GM19023 (cell line): Measurements from ENCODE around the gene COPS7B.

Experiments used
- ATAC-seq: cut with Tn5 transposase; IDR thresholded peaks from one replicate; pipeline ENCODE4 v1.9.1; 2021; ENCODE audit warnings: mild to moderate bottlenecking, moderate library complexity; ENCODE audit not compliant: unreplicated experiment

COPS7B gene

DNA sequence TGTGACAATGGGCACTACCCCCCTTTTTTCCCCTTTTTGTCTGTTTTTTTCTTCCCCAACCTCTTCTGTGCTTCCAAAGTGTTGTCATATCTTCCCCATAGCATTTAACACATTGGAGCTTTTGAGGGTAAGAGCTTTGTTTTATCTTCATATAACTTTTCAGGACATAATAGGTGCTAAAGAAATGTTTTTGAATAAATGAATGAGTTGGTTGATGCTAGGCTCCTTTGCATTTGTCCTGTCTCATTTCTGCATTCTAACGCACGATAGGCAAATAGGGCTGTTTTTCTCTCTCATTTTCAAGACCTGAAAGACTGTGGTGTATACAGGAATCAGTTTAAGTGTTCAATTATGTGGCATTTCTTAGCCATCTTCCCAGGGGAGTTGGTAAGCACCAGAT, 832 bp upstream of the COPS7B start:
- no peak for ATAC-seq

DNA sequence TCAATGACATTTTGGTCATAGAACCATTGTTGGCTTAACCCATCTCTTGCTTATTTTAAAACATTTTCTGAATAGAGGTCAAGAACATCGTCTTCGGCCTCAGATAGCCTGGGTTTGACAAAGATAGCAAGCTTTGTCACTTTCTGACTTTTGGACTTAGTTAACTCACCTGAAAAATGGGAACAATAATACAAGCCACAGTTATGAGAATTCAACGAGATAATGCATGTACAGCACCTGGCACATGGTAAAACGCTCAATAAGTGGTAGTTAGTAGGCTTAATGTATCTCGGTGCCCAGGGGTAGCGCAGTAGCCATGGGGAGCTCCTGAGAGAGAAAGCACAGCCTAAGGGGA, 446 bp upstream of the COPS7B start:
- peak; percentile 15 for ATAC-seq

DNA sequence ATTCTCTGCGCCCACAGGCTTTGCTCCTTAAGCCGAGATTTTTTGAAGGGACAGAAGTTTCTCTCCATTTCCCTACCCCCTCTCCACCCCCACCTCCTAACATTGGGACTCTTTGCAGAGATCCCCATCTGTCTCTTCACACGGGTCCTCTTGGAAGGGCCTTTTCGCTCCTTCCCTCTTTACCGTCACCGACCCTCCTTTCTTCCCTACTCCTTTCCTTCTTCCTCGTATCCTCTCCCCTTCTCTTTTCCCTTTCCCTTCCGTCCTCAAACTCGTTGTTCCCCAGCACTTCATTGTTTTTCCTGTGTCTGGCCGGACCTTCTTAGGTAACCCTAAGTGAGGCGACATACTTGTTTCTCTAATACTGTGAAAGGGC, 660 bp downstream of the COPS7B start:
- no peak for ATAC-seq

DNA sequence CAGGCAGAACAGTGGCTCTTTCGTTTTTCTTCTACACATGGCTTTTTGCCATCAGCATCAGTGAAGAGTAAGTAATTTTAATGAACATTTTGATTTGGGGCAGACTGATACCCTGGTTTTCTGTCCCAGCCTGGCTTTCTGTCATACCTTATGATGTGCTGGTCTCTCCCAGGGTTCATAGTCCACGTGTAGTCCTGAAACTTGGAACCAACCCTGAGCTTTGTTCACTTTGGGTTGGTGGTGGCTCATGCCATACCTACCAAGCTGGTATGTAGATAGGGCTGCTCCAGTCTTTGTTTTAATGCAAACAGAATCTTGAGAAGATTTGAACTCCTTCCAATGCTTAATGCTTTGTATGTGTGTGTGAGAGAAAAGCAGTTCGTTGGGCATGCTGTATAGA, 4.9 kb downstream of the COPS7B start:
- no peak for ATAC-seq

DNA sequence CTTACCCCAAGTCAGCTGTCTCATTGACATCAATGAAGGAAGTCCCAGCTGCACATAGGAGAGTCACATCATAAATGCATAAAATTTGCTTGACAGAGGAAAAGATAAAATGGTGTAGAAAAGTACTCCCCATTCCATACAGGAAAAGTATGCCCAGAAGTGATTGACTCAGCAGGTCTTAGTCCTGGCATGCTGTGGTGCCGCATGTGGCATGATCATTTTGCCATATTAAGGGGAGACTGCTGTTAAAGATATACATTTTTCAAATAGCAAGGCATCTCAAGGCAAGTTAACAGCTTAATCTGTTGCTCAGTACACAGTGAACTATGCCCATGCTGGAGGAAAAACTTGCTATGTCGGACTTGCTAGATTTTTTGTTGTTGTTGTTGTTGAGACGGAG, 8.1 kb downstream of the COPS7B start:
- no peak for ATAC-seq

DNA sequence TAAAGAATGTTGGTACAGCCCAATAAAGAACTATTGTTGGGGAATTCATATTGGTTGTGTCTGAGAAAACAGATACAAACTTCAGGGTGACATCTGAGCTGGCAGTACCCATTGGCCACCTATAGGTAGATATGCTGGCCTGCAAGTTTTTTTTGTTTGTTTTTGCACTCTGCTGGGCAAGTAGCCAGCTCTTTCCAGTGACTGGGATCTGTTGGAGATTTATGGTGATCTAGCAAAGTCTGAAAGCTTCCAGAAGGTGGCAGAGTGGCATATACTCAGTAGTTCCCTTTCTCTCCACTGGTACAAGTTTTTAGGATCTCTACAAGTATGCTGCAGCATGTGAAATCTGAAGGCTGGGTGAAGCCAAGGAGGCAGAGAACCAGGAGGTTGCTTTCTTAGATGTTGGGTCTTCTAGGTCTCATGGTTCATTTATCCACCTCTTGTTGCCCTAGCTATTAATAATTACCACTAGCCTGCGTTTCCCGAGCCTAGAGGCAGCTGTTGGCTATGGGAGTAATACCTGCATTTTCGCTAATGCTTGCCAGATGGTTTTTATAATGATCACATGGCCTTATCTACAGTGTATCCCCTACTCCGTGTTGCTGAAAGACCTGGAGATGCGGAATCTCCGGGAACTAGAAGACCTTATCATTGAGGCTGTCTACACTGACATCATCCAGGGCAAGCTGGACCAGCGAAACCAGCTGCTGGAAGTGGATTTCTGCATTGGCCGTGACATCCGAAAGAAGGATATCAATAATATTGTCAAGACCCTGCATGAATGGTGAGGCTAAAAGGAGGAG, 9.5 kb downstream of the COPS7B start:
- ATAC-seq = no peak

DNA sequence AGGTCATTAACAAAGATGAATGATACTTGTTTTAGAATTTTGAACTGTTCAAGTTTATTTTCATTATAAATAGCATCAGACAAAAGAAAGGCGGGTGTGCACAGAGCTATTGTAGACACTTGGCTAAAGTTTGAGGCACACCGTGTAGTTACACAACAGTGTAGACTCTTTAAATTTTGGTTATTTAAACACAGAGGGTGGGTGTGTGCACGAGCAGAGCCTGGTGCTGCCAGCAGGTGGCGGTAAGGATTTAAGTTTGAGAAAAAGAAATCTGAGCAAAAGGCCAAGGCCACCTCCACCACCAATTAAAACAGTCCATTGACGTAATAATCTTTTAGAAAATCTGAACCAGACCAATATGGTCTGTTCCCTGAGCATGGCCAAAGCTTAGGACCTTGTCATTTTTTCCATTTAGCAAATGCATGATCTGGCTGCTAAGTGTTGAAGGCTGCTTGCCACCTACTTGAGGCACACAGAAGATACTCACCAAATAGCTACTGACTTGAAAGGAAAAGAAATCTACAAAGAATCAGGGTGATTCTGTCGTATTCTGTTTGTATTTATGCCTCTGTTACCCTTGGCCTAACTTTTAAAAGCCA, 14.3 kb downstream of the COPS7B start:
- ATAC-seq = no peak

DNA sequence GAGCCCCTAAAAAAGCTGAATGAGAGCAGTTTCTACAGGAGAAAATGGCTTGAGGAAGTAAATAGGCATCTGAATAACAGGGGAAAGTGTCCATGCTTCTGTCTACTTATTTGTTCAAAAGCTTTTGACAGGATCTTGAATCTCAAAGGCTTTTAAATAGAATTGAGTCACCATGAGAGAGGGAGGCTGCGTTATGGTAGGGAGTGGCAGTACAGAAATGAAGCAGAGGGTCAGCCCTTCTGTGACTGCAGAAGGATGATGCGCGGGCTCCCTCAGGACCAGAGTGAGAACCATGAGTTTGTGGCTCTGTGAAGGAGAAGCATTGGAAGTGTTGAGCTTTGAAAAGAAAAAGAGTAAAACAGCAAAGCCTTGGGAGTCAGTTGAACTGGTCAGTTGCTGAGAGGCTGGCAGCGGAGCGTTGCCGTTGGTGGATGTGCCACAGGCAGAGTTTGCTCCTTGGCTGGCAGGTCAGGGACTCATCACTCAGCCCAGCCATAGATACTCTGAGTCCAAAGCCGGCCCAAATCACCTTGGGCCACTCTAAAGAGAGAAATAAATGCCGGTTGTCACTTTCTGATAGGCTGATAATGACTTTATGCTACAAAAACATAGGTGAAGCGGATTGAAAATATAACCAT, 17.4 kb downstream of the COPS7B start:
- no peak for ATAC-seq

DNA sequence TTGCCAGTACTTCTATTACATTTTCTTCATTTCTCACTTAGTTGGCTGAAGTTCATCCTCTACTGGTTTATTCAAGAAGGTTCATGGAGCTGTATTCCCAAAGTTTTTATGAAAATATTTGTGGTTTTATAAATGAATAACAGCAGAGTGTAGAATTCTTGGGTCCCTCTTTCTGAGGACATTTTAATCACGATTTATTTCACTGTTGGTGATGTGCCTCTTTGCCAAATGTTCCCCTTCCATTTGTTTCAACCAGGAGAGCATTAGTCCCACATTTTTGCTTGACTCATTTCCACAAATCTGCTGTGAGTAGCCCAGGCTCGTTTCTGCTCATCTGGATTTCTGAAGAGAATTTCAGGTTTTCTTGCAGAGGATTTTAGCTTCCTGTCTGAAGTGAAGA, 20.8 kb downstream of the COPS7B start:
- ATAC-seq = no peak

DNA sequence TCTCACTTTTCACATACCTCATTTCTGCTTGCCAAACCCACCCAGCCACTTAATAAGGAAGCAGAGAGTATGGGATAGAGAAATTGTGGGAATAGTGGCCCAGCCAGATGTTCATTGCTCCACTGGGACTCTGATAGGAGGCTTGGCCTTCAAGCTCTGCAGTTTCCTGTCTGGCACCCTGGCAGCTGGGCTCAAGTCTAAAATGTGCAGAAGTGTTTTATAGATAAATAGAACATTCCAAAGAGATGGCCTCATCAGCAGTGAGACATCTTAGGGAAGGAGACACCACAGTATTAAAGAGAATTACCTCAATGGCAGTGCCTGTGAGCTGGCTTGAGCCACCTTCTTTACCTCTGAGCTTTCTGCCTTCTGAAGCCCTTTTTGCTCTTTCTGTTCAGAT, 24.7 kb downstream of the COPS7B start:
- ATAC-seq = no peak

DNA sequence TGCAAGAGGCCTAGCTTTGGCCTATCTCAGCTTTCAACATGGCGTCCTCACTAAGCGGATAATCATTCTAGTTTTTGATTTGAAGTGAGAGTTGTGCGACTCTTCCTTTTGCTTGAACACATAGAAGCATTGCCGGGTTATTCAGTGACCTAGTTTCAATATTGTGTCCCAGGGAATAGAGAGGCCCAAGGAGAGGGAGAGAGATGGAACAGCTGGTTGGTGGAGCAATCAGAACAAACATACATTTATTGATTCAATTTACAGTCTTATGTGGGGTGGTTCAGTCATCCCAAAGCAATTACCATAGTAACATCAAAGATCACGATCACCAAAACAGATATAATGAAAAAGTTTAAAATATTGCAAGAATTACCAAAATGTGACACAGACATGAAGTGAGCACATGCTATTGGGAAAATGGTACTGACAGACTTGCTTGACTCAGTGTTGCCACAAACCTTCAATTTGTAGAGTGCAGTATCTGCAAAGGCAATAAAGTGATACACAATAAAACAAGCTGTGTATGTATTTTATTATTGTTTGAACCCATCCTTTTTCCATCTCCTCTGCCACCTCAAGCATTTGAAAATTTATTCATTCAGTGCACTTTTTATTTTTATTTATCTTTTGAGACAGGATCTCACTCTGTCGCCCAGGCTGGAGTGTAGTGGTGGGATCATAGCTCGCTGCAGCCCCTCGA, 30.2 kb downstream of the COPS7B start:
- no peak for ATAC-seq

DNA sequence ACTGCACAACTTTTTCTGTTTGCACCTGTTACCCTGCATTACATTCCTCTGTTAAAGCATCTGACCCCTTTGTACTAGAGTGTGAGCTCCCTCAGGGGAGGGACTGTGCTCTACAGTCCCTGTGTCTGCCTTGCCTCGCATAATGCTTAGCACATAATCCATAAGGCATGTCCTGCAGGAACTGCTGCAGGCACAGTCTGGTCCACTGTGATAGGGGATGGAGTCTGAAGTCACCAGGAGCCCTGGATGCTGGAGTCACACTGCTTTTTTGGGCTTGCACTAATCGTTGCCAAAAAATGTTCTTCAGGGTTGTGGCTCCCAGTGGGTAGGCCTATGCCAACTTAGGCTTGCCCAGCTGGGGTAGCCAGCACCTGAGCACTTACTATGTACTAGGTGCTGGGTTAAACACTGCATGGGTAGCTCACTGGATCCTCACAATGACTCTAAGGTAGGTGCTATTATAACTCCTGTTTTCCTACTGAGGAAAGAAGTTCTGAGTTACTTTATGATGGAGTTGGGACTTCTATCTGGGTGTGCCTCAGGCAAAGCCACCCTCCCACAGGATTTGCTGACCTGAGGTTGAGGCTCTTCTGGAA, 33.3 kb downstream of the COPS7B start:
- ATAC-seq = no peak

DNA sequence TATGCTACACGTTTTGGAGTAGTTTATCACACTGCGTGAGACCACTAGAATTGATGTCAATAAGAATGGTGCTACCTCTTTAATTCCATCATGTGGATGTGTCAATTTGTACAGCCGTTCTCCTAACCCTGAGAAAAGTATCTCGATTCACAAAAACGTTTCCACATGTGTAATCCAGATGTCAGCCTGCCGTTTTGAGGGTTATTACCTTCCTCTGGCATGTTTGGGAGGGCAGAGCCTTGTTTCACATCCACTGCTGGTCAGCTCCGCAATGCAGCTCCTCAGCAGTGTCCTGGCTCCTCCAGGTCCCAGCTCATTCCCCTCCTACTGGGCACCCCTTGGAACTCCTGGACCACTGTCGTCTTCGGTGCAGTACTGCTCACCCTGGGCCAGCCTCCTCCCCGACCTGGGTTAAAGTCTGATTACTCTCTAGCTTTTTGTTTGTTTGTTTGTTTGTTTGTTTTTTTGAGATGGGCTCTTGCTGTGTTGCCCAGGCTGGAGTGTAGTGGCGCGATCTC, 34.6 kb downstream of the COPS7B start:
- no peak for ATAC-seq

DNA sequence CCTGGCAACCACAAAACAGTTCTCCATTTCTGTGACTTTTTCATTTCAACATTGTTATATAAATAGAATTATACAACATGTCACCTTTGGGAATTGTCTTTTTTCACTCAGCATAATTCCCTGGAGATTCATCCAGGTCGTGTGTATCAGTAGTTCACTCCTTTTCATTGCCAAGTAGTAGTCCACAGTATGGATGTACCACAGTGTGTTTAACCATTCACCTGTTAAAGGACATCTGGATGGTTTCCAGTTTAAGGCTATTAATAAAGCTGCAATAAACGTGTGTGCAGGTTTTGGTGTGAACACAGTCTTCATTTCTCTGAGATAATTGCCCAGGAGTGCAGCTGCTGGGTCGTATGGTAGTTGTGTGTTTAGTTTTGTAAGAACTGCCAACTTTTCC, 35.7 kb downstream of the COPS7B start:
- ATAC-seq = no peak

DNA sequence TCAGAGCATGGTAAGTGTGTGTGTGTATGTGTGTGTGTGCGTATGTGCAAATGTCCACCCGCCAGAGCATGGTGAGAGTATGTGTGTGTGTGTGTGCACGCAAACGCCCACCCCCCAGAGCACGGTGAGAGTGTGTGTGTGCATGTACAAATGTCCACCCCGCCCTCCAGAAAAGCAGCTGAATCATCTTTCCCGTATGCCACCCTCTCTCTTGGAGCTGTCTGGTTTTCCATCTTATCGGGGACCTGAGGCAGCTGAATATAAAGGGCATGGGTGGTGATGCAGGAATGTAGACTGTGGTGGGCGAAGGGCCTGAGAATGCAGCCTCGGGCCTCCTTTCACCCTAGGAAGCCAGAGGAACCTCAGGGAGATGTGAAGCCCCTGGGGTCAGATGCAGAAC, 66.9 kb downstream of the COPS7B start:
- no peak for ATAC-seq

DNA sequence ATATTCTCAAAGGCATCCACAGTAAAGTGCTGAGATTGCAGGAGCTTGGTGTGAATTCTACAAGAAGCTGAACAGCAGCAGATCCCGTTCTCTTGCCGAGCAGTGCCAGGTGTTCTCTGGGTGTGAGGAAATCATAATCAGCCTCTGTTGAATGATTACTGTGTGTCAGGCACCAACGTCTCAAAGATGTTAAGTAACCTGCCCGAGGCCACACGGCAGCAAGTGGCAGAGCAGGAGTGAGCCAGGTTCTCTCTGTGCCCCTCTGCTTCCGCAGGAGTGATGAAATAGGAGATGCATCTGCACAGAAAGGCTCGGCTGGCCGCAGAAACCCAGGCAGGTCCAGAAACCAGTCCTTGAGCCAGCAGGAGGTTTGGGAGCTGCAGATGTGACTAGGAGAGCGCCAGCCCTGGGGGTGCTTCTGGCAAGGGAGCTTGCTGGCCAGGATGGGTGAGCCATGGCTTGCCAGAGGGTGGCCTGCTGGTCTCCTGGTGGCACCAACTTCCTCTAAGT, 68.4 kb downstream of the COPS7B start:
- no peak for ATAC-seq

DNA sequence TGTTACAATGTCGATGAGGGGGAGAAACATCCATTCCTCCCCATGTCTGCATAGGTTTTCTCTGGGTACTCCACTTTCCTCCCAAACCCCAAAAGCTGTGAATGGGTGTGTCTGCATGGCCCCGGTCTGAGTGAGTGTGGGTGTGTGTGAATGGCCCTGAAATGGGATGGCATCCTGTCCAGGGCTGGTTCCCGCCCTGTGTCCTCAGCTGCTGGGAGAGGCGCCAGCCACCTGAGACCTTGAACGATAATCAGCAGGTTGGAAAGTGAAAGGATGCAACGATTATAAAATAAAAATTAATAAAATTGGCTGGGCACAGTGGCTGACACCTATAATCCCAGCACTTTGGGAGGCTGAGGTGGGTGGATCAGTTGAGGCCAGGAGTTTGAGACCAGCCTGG, 70.7 kb downstream of the COPS7B start:
- ATAC-seq = no peak
